ENCODE data around the gene RFTN1.

RFTN1 gene

DNA sequence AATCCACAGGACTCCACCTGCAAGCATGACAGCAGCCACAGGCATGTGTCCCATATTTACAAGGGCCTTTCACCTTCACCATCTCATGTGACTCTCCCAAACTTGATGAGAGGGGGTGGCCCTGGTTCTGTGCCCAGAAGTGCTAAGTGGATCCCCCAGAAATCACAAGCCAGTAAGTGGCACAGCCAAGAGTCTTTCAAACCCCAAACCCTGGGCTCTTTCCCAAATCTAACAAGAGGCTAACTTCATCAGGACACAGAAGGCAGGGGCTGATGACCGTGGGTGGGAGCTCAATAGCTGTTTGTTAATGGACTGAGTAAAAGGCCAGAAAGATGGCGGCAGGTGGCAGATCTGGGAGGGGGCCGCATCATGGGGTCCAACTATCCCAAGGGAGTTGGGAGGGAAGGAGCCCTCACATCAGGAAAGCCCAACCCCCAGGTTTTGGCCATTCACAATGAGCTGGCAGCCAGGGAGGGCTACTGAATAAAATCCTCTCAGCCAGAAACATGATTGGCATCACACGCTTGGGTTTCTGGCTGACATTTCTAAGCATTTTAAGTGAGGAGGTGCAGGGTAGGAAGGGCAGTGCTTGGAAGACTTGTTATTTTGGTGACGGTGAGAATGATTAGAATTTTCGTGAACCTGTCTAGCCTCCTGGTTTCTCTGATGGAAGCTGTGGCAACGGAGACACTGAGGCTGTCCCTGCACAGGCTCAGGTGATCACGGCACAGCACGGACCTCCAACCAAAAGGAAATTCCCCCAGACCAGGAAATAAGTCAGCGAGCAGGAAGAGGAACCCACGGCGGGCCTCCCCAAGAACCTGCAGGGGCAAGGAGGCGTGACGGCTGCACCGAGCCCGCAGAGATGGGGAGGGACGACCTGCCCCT lies 139.2 kb downstream of the RFTN1 start:
- peak; percentile 38 for DNase-seq
- Mint-ChIP-seq H3K27me3 (no peaks in the 10 kb centered on the region), H3K4me3 (peak overlapping the region; percentile 27), H3K9me3 (peaks cover 12% of the 10 kb centered on the region), H3K36me3 (peaks cover 87% of the 10 kb centered on the region), H3K27ac (peak overlapping the region; percentile 79), H3K4me1 (peaks cover 94% of the 10 kb centered on the region)
- CTCF ChIA-PET: no interaction called here

DNA sequence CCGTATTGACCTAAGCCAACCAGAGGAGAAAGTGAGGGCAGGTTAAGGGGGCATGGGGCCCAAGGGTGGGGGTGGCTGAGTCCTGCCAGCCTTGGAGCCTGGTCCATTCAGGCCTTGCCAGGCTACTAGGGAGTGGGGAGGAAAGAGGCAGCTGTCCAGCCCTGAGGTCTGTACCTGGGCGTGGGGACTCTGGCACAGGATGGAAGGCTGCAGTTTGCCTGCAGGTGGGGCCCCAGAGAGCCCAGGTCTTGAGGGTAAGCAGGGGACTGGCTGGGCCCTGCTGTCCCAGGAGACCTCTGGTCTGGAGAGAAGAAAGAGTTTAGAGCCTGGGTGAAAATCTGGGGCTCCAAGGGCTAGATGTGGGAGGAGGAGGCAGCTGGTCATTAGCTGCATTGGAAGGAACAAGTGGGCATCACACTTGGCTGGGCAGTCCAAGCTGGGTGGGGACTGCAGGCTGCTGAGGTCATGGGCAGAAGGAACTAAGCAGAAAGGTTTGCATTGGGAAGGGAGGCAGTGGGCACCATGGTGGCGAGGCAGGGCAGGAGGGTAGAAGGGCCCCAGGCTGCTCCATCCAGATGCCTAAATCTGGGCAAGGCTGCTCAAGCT lies 140.1 kb downstream of the RFTN1 start:
- Mint-ChIP-seq H3K27me3 (no peaks in the 10 kb centered on the region), H3K27ac (peak overlapping the region; percentile 77), H3K9me3 (peaks cover 7% of the 10 kb centered on the region), H3K4me3 (no peak overlapping the region), H3K4me1 (peaks cover 91% of the 10 kb centered on the region), H3K36me3 (peaks cover 82% of the 10 kb centered on the region)
- no peak for DNase-seq
- CTCF ChIA-PET: no interaction called here

DNA sequence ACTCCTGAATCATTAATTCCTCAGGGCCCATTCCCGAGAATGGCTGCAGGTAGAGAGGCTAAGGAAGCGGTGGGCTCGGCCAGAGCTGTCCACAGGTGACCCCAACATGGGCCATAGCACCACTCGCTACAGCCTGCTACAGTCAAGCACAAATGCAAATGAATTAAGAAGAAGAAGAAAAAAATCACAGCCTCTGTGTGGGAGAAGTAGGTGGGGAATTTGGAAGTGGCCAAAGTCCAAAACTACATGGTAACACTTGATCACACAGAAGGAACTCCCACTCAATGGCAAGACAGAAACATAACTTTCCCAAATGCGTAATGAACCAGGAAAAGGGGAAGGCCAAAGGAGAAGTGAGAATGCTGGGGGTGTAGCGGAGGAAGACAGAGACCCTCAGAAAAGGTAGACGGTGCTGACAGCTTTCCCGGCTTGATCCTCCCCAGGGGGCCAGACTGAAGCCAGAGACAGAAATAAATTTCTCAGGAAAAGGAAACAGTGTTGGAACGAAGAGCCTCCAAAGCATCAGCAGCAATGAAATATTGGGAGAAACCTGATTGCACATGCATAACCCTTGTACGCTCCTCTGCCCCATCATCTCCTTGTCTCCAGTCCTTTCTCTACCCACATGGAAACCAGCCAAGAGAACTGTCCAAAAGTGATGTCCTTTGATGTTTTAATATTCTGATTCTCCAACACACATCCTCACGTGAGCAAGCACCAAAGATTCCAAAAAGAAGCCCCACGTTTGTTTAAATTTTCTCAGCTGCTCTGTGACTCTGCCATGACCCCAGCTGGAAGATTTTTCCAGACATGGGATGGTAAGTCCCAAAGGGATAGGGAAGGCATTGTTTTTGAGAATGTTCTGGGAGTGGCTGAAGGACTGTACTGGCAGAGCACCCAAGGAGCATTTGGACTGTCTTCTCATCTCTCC lies 140.9 kb downstream of the RFTN1 start:
- no peak for DNase-seq
- Mint-ChIP-seq H3K4me1 (peaks cover 83% of the 10 kb centered on the region), H3K4me3 (no peak overlapping the region), H3K9me3 (peaks cover 3% of the 10 kb centered on the region), H3K36me3 (peaks cover 77% of the 10 kb centered on the region), H3K27me3 (no peaks in the 10 kb centered on the region), H3K27ac (peak overlapping the region; percentile 68)
- CTCF ChIA-PET: no interaction called here

DNA sequence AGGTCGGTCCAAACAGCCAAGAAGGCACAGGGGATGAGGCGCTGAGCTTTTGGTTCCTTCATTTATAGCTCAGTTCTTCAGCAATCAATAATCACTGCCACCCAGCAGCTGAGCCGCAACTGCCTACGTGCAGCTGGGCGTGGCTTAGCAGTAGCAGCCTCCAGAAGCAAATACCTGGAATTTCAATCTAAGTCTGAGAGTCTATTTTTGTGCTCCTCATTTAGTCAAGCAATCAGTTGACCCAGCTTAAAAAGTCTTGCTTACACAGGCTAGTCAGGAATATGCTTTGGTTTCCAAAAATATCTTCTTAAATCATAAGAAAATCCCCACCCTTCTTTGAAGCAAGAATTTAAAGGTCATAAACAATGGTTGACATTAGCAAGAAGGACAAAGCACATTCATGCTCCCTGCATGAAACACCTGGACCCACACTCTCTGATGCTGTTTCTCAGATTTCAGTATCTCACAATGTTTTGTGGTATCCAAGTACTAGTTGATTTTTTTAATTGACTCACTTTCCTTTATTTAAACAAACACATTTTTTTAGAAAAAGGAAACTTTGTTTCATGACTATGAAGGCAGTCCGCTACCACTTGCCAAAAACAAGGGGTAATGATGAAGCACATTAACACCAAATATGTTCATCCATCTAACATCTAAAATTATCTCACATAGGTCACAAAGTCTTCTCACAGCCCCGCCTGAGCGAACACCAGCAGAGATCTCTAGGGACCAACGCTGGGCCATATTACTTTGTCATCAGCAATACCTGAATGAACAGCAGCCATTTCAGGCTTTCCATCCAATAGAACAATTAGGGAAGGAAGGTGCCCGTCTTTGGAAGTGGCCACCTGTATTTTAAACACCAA lies 142.4 kb downstream of the RFTN1 start:
- H3K4me1 Mint-ChIP-seq: peaks cover 71% of the 10 kb centered on the region
- H3K9me3 Mint-ChIP-seq: no peaks in the 10 kb centered on the region
- peaks cover 72% of the 10 kb centered on the region for H3K36me3 Mint-ChIP-seq
- peak overlapping the region; percentile 77 for H3K27ac Mint-ChIP-seq
- H3K27me3 Mint-ChIP-seq: no peaks in the 10 kb centered on the region
- DNase-seq: peak; percentile 47
- no peak overlapping the region for H3K4me3 Mint-ChIP-seq
- CTCF ChIA-PET: interaction anchor here (1.1 kb wide), 1 partner anchor 51 kb away, joined by 3 read pairs; no protein-coding TSS in a partner anchor

DNA sequence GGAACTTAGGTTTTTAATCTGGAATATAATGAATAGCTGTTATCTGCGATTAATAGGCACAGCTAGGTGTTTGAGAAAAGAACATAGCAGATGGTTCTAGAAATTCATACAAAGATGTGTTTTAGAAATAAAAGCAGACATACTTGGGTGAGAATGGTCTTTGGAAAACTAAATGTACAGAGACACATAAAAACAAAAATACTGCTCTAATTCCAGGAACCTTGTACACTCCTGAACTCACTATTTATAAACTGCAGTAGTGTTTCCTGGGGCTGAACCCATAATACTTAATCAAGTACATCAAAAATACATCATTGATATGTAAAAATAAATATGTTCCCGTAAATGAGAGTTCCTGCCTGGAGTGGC lies 143.0 kb downstream of the RFTN1 start:
- H3K27ac Mint-ChIP-seq: peak overlapping the region; percentile 77
- H3K9me3 Mint-ChIP-seq: no peaks in the 10 kb centered on the region
- H3K4me1 Mint-ChIP-seq: peaks cover 67% of the 10 kb centered on the region
- H3K36me3 Mint-ChIP-seq: peaks cover 72% of the 10 kb centered on the region
- CTCF ChIA-PET: interaction anchor here (1.1 kb wide), 1 partner anchor 51 kb away, joined by 3 read pairs; no protein-coding TSS in a partner anchor
- H3K4me3 Mint-ChIP-seq: no peak overlapping the region
- H3K27me3 Mint-ChIP-seq: no peaks in the 10 kb centered on the region
- no peak for DNase-seq

DNA sequence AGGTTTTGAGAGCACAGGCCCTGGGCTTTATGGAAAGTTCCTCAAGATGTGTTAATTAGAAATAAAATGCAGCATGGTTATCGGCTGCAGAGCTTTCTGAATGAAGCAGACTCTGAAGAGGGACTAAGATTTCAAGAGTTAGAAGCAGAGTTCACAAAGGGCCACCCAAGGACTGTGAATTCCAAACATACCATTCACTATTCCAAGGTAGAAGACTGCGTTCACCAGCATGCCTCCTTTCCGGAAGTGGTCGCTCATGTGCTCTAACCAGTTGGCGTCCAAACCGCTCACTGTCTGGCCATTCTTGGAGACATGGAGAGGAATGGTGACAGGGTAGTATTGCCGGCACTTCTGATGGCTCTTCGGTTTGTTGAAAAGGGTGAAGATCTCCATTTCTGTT lies 143.6 kb downstream of the RFTN1 start:
- no peaks in the 10 kb centered on the region for H3K9me3 Mint-ChIP-seq
- peaks cover 67% of the 10 kb centered on the region for H3K36me3 Mint-ChIP-seq
- peaks cover 61% of the 10 kb centered on the region for H3K4me1 Mint-ChIP-seq
- no peak for DNase-seq
- H3K27ac Mint-ChIP-seq: no peak overlapping the region
- H3K27me3 Mint-ChIP-seq: no peaks in the 10 kb centered on the region
- H3K4me3 Mint-ChIP-seq: no peak overlapping the region
- CTCF ChIA-PET: no interaction called here

DNA sequence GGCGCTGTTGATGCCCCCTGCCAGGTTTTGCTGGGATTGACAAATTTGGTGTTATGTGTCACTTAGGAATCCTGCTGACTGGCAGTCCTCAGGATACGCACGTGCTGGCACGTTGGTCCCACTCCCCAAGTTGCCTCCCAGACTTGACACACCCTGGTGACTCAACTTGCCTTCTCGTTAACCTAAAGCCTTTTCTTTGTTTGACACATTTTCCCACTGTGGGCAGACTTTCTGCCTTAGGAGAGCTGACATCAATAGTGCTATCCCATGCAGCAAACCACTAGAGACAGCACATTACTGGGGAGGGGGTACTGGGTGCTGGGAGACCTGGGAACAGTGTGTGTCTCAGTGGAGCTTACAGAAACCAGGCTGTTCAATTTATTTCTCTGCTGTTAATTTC lies 144.2 kb downstream of the RFTN1 start:
- no peak for DNase-seq
- H3K36me3 Mint-ChIP-seq: peaks cover 67% of the 10 kb centered on the region
- CTCF ChIA-PET: interaction anchor here (0.6 kb wide), 1 partner anchor 105 kb away, joined by 3 read pairs; no protein-coding TSS in a partner anchor
- H3K27ac Mint-ChIP-seq: no peak overlapping the region
- no peaks in the 10 kb centered on the region for H3K27me3 Mint-ChIP-seq
- no peak overlapping the region for H3K4me3 Mint-ChIP-seq
- H3K4me1 Mint-ChIP-seq: peaks cover 55% of the 10 kb centered on the region
- no peaks in the 10 kb centered on the region for H3K9me3 Mint-ChIP-seq

DNA sequence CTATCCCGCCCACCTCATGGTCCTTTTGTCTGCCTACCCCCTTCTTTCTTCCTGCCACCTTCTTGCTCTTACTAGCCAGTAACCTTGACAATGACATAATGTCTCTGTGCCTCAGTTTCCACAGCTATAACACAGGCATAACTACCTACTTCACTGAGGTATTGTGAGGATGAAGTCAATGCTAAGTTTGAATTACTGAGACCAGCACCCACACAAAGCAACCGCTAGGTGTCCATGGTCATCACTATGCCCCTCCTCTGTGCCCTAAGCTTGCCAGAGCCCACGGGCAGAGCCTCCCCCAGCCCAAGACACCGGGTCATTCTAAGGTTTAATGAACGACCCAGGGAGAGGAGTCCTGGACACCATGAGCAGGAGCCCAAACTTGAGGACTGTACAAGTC lies 146.9 kb downstream of the RFTN1 start:
- peaks cover 28% of the 10 kb centered on the region for H3K4me1 Mint-ChIP-seq
- H3K4me3 Mint-ChIP-seq: no peak overlapping the region
- no peaks in the 10 kb centered on the region for H3K27me3 Mint-ChIP-seq
- no peak overlapping the region for H3K27ac Mint-ChIP-seq
- CTCF ChIA-PET: interaction anchor here (1.5 kb wide), 1 partner anchor 10 kb away, joined by 3 read pairs; no protein-coding TSS in a partner anchor
- no peak for DNase-seq
- no peaks in the 10 kb centered on the region for H3K9me3 Mint-ChIP-seq
- peaks cover 53% of the 10 kb centered on the region for H3K36me3 Mint-ChIP-seq

DNA sequence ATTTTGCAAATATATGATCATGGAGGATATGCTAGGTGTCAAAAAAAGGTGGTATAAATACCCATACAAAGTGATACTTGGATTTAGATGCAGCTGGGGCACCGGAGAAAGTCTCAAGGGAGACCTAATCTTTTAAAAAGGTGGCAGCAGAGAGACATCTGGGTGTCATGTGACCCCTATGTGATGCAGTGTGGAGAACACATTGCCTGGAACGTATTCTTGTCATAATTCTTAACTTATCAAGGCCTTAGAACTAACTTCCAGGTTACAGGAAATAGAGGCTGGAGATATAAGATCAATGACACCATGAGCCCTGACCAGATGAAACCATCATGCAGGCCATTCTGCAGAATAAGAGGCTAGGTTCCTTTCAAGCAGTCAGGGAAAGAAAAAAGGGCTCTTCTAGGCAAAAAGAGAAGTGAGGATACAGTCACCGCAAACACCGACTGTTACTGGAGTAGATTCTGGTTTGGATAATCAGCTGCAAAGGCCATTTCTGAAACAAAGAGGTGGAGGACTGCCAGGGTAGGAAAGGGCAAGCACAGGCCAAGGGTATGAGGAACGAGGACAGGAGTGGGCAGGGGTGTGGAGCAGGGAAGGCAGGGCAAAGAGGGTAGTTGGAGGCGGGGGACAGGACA lies 147.9 kb downstream of the RFTN1 start:
- H3K27ac Mint-ChIP-seq: peak overlapping the region; percentile 6
- no peak overlapping the region for H3K4me3 Mint-ChIP-seq
- peaks cover 18% of the 10 kb centered on the region for H3K4me1 Mint-ChIP-seq
- no peak for DNase-seq
- peaks cover 56% of the 10 kb centered on the region for H3K36me3 Mint-ChIP-seq
- CTCF ChIA-PET: no interaction called here
- no peaks in the 10 kb centered on the region for H3K27me3 Mint-ChIP-seq
- no peaks in the 10 kb centered on the region for H3K9me3 Mint-ChIP-seq

DNA sequence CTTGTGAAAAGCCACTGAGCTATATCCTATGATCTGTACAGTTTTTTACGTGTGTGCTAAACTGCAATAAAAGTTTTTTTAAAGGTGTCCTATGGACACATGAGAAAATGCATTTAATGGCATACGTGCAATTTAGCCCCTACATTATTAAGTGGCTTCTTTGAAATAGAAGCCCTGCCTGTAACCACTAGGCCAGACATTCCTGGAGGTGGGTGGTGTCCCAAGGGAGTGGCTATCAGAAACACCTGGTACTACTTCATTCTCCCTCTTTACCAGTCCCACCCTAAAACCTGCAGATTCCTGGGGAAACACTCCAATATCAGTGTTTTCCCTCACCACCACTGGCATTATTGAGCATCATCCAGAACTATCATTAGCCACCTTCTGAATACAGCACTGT lies 148.5 kb downstream of the RFTN1 start:
- no peak for DNase-seq
- Mint-ChIP-seq H3K27ac (no peak overlapping the region), H3K36me3 (peaks cover 51% of the 10 kb centered on the region), H3K4me1 (peaks cover 11% of the 10 kb centered on the region), H3K27me3 (no peaks in the 10 kb centered on the region), H3K9me3 (no peaks in the 10 kb centered on the region), H3K4me3 (no peak overlapping the region)
- CTCF ChIA-PET: interaction anchor here (1.5 kb wide), 1 partner anchor 75 kb away, joined by 5 read pairs; no protein-coding TSS in a partner anchor

DNA sequence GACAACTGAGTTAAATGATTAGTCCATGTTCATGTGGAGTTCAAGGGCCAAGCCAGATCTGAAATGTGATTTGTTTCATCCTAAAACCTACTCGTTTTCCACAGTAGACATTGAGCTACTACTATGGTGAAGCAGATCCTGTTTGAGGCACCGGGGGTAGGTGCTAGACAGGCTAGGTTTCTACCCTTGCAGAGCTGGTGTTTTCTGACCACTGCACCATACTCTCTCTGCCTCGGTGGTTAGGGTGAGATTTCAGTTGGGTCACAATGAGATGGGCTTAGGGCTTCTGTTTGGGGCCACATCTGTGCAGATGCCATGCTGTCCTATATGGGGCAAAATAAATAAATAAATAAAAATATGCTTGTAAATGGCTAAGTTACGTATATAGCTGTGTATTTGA lies 149.2 kb downstream of the RFTN1 start:
- H3K9me3 Mint-ChIP-seq: no peaks in the 10 kb centered on the region
- CTCF ChIA-PET: interaction anchor here (1.5 kb wide), 1 partner anchor 74 kb away, joined by 5 read pairs; no protein-coding TSS in a partner anchor
- H3K36me3 Mint-ChIP-seq: peaks cover 45% of the 10 kb centered on the region
- H3K27me3 Mint-ChIP-seq: no peaks in the 10 kb centered on the region
- no peak for DNase-seq
- no peak overlapping the region for H3K27ac Mint-ChIP-seq
- H3K4me3 Mint-ChIP-seq: no peak overlapping the region
- H3K4me1 Mint-ChIP-seq: peaks cover 10% of the 10 kb centered on the region

DNA sequence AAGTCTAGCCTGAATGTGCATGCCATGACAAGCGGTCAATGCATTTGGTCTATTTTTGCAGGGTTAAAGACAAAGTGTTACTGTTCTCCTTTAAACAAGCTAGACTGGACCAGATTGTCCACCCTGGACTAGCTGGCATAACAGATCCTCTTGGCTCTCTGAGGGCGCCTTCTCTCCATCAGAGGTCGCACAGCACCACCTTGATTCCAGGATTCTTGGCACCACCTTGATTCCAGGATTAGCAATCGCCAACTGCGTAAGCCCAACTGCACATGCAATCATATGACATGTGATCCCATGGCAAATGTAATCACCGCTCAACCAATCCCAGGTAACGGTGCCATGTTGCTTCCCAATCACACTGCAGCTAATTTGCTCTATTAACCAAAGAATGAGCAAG lies 149.9 kb downstream of the RFTN1 start:
- Mint-ChIP-seq H3K4me3 (no peak overlapping the region), H3K9me3 (no peaks in the 10 kb centered on the region), H3K36me3 (peaks cover 45% of the 10 kb centered on the region), H3K27ac (no peak overlapping the region), H3K27me3 (no peaks in the 10 kb centered on the region), H3K4me1 (peaks cover 12% of the 10 kb centered on the region)
- DNase-seq: no peak
- CTCF ChIA-PET: interaction anchor here (1.3 to 1.5 kb wide), 2 partner anchors 73 to 187 kb away, joined by 4 to 5 read pairs; no protein-coding TSS in a partner anchor

DNA sequence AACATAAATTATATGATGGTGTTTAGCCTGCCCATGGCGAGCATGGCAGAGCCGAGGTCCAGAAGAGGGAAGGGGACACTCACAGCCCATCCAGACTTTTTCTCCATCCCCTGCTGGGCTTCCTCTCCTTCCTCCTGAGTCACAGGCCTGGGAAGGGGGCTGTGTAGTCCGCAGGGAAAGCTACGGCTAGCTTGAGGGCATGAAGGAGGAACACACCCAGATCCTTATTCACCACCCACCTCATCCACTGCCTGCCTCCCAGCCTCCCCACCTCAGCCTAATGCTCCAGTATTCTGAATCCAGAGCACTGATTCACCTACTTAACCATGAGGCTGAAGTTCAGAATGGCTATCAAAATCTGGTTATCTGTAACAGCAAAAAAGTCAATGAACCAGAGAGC lies 150.7 kb downstream of the RFTN1 start:
- Mint-ChIP-seq H3K27me3 (no peaks in the 10 kb centered on the region), H3K36me3 (peaks cover 45% of the 10 kb centered on the region), H3K4me3 (no peak overlapping the region), H3K9me3 (no peaks in the 10 kb centered on the region), H3K27ac (no peak overlapping the region), H3K4me1 (peaks cover 12% of the 10 kb centered on the region)
- CTCF ChIA-PET: interaction anchor here (1.0 to 1.3 kb wide), 2 partner anchors 187 to 188 kb away, joined by 3 to 4 read pairs; no protein-coding TSS in a partner anchor
- no peak for DNase-seq
